GM21528 (cell line): ENCODE data around the gene IL5.
"Not testable (repeated sequence)": the region's sequence is repeated elsewhere in the genome, so short reads cannot be mapped to it uniquely, and the experiment has no call there.

Experiments
- ATAC-seq: cut with Tn5 transposase; IDR thresholded peaks from one replicate; pipeline ENCODE4 v1.9.1; 2021; ENCODE audit warnings: mild to moderate bottlenecking, moderate library complexity; ENCODE audit not compliant: unreplicated experiment, low FRiP score

Gene IL5

DNA sequence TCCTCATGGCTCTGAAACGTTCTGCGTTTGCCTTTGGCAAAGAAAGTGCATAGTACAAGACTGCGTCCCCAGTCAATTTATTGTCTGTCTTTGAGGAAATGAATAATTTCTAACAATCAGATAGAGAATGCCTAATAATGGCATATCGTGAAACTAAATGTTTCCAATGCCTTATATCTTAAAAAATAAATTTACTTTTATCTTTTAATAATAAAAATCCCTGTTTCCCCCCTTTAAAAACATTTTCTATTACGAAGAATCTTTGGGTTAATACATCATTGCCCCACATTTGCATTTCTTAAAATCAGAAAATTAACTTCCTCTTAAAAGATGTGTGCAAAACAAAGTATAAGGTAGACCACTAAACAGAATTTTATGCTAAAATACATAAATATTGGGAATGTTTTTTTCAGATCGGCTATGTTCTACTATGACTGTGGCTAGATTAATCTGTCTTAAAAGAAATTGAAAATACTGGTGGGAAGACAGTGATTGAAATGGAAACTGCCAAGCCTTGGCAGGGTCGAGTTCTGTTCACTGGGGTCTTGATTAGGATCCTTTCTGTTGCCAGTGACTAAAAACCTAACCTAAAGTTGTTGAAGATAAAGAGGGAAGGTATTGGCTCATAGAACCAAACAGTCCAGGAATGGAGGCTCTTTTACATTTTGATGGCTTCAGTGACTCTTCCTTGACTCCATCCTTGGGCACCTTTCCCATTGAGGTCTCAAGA, at the start of gene IL5:
Gene IL5 (minus strand): TSS at position 51 of the 730 bp plus-strand sequence. CDS start 44 bp downstream, at position 7.
- ATAC-seq, result no peak

DNA sequence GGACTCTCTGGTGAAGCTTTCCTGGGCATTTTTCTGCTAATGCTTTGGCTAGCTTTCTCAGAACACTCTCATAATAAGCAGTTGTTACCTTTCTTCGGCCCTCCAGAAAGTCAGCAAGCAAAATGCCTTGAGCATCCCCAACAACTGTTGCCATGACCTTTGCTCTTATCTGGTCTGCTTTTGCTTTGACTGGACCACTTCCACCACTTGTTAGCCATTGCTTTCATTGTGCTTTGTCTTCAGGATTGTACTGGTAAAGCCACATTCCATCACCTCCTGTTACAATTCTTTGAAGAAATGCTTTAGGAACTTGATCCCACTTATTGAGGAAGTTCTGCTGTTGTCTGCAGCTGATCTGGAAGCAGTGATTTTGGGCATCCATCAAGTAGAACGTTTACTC, 49.2 kb upstream of the IL5 start:
- ATAC-seq, result no peak

DNA sequence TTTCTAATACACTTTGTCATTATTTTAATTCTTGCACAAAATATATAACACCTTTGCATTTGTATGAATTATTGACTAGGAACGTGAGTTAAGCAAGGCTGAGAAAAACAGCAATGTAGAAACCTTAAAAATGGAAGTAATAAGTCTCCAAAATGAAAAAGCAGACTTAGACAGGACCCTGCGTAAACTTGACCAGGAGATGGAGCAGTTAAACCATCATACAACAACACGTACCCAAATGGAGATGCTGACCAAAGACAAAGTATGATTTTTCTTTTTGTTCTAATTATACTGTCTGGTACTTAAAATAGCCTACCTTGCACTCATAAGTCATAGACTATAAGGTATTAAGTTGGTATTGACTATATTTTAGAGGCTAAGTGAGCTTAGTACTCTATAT, 47.8 kb upstream of the IL5 start:
- no peak for ATAC-seq

DNA sequence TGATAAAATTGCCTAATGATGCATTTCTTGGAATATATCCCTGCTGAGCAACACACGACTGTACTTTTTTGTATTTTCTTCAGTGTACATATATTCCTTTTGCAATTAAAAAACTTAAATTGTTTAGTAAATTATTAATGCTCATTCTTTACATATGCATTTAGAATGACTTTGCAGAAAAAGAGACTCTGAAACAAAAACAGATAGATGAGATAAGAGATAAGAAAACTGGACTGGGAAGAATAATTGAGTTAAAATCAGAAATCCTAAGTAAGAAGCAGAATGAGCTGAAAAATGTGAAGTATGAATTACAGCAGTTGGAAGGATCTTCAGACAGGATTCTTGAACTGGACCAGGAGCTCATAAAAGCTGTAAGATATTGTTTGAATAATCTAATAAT, 46.1 kb upstream of the IL5 start:
- ATAC-seq, result no peak

DNA sequence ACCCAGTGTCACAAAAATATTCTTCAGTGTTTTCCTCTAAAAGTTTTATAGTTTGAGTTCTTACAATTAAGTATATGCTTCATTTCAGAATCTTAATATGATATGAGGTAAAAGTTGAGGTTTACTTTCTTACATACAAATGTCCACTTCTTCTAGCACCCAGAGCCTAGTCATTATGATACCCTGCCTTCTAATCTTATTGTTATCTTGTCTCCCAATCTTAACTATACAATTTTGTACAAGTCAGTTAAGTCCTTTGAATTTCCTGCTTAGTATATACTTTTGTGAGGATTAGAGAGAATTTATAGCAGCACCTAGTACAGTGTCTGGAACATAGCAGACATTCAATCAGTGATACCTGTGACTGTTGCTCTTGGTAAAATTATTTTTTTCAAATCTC, 42.7 kb upstream of the IL5 start:
- no peak for ATAC-seq

DNA sequence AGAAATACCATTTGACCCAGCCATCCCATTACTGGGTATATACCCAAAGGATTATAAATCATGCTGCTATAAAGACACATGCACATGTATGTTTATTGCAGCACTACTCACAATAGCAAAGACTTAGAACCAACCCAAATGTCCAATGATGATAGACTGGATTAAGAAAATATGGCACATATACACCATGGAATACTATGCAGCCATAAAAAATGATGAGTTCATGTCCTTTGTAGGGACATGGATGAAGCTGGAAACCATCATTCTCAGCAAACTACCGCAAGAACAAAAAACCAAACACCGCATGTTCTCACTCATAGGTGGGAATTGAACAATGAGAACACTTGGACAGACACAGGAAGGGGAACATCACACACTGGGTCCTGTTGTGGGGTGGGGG, 41.2 kb upstream of the IL5 start:
- not testable (repeated sequence) for ATAC-seq

DNA sequence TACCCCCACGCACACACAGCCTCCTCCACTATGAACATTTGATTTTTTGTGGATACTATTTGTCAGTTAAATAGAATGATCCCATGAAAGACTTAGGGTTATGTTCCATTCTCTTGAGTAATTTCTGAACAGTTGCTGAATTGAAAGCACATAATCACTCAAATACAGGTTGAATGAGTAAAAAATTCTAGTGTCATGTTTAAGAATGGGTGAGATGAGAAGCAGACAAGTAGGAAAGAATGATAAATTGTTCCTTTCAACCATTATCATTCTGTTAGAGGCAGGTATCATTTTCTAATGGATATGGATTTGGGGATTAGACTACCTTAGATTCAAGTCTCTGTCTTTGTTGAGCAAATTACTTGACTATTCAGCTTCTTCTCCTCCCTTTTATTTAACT, 32.8 kb upstream of the IL5 start:
- ATAC-seq, result no peak

DNA sequence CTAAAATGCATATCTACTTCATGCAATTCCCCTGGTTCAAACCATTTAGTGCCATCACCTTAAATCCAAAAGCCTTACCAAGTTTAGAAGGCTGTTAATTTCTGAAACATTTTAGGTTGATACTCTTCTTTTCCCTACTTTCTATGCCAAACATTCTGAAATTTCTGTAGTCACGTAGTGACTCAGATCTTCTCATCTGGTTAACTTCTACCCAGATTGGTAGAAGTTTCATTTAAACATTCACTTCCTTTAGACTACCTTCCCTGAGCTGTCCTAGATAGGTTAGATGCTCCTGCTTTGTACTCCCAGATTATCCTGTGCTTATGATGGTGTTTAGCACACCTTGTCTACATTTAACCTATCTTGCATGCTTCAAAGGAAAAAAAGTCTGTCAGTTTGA, 23.3 kb upstream of the IL5 start:
- ATAC-seq, result no peak

DNA sequence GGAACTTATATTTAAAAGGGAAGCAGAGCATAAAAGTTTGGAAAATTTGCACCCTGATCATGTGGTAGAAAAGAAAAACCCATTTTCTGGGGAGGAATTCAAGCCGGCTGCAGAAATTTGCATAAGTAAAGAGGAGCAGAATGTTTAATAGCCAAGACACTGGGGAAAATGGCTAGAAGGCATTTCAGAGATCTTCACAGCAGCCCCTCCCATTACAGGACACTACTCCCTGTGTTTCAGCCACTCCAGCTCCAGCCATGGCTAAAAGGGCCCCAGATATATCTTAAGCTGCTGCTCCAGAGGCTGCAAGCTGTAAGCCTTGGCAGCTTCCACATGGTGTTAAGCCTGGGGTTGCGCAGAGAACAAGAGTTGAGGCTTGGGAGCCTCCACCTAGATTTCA, 21.2 kb upstream of the IL5 start:
- ATAC-seq, result not testable (repeated sequence)

DNA sequence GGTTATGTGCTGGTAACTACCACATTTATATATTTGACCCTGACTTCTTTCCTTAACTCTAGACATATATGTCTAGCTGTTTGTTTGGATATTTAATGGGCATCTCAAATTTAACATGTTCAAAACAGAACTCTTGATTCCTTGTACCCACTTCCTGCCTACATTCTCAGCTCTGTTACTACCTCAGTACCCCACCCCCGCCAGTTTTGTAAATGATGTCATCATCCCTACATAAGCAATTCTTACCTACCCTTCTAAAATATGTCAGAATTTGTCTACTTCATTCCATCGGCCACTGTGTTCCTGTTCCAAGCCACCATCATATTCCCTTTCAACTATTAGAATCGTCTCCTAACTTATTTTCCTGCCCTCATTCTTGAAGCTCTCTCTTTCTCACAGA, 18.3 kb upstream of the IL5 start:
- ATAC-seq, result no peak

DNA sequence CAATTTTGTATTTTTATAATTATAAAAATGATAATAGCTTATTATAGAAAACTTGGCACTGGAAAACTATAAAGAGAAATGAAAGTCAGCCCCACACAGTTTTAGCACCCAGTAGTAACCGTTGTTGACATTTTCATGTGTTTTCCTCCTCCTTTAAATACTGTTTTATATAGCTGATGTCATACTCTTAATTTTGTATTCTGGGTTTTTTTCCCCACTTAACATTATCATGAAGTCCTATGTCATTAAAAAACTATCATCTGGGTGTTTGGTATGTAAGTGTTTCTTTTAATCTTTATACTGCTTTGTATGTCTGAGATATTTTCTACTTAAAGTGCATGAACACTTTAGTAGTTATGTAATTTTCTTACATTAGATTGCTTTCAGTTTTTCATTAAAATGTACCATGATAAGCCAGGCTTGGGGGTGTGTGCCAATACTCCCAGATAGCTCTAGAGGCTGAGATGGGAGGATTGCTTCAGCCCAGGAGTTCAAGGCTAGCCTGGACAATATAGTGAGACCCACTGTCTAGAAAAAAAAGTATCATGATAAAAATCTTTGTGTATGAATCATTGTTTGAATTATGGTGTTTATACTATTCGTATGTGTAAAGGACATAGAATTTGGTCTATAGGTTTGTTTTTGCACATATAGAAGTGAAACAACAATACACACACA, 16.2 kb upstream of the IL5 start:
- ATAC-seq, result no peak

DNA sequence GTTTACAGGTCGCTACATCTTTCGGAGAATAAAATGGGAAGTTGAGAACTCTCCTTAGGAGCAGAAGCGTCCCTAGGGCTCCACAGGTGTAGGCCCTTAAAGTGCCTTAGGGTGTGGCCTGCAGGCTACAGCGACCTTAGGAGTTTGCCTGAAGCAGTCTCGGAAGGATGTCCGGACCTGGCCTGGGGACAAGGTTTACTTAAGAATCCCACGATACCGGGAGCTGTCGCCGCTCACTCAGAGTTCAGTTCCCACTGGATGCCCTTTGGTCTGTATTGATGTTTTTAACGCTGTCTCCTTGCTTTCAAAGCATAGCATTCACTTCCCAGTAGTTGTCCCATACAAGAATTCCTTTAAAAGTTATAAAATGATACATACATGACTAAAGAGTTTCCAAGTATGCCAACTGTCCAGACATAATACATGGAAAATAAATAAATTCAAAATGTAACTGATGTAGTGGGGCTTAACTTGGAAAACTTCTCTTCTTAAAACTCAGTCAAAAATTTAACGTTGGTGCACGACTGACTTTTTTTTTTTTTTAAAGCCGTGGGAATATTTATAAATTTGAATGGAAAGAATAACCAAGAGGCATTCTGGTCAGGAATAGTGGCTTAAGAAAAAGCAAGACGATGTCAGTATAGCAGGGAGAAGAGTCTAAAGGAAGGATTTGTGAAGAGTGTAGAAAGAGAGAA, 14.3 kb upstream of the IL5 start:
- ATAC-seq, result peak; percentile 51

DNA sequence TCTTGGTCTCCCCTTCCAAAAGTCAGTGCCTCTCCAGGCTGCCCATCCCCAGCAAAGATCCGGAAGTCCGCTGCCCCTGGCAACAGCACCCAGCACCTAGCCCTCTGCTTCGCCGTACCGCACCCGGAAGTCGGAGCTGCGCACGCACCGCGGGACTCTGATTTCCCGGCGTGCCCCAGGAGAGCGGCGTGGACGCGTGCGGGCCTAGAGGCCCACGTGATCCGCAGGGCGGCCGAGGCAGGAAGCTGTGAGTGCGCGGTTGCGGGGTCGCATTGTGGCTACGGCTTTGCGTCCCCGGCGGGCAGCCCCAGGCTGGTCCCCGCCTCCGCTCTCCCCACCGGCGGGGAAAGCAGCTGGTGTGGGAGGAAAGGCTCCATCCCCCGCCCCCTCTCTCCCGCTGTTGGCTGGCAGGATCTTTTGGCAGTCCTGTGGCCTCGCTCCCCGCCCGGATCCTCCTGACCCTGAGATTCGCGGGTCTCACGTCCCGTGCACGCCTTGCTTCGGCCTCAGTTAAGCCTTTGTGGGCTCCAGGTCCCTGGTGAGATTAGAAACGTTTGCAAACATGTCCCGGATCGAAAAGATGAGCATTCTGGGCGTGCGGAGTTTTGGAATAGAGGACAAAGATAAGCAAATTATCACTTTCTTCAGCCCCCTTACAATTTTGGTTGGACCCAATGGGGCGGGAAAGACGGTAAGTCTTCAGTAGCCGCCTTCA, 13.6 kb upstream of the IL5 start, which contains the start of gene RAD50:
Gene RAD50 (plus strand): TSS at position 215 of the 715 bp plus-strand sequence. CDS start 348 bp downstream, at position 563.
- peak; percentile 93 for ATAC-seq

DNA sequence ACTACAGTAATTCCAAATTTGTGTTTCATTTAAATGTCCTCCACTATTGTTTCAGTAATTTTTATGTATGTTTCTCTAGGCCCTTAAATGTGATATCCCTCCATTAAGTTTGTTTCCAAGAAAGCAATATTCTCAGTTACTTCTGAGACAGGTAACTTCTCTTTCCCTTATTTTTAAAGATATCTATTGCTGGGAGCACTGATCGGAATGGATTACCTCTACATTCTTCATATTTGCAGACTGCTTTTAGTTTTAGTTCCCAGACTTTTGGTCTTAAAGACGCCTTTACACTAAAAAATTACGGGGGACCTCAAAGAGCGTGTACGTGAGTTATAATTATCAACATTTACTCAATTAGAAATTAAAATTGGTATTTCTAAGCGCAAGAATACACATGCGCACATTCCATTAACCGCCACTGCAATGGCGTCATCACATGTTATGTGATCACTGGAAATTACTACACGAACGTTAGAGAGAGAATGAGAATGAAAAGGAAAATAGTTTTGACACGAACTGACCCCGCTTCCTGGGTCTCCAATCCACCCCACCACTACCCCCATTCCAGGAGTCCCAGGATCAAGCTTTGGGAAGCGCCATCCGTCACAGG, 12.9 kb upstream of the IL5 start:
- no peak for ATAC-seq

DNA sequence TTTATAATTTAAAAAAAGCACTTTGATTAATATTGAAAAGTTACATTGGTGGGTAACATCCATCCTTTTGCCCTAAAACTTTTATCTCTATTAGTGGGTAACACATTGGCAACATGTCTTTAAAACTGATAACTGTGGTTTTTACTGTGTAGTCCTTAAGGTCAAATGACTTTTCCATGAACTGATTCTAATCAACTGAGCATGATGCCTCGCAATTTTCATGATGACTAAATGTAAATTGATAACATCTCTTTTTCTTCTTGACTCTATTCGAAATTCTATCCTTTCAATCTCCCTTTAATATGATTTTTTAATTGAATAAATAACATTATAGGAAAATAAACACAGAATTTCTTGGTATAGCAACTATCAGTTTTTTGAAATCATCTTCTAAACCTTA, 6.3 kb upstream of the IL5 start:
- no peak for ATAC-seq

DNA sequence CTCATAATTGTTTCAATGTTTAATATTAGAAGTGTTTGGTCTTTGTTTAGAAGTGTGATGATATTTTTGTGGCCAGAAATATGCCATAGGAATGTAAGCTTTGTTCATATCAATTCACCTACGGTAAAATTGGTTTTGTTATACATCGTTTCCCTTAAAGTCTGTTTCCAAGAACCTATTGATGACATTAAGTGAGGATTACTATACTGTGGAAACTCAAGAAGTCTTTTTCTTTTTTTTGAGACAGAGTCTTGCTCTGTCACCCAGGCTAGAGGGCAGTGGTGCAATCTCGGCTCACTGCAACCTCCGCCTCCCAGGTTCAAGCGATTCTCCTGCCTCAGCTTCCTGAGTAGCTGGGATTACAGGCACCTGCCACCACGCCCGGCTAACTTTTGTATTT, 5.5 kb upstream of the IL5 start:
- ATAC-seq, result not testable (repeated sequence)

DNA sequence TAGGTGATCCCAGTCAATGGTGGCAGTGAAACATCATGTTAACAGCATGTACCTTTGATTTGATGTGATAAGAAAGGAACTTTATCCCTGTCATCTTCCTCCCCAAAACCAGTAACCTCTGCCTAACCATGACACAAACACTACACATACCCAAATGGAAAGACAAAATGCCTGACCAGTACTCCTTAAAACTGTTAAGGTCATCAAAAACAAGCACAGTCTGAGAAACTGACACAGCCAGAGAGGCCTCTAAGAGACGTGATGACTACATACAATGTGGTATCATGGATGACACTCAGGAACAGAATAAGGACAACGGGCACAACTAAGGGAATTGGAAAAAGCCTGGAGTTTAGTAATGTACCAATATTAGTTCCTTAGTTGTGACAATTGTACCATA, 3.9 kb upstream of the IL5 start:
- ATAC-seq, result no peak

DNA sequence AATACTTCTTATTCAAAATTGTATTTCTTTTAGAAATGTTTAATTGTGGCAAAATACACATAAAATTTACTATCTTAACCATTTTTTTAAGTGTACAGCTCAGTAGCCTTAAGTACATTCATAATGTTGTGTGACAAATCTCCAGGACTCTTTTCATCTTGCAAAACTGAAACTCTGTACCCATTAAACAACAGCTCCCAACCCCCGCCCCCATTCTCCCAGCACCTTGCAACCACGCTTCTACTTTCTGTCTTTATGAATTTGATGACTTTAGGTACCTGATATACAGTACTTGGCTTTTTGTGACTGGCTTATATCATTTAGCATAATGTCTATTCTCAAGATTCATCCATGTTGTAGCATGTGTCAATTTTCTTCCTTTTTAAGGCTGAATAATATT, 2.8 kb upstream of the IL5 start:
- ATAC-seq, result no peak

DNA sequence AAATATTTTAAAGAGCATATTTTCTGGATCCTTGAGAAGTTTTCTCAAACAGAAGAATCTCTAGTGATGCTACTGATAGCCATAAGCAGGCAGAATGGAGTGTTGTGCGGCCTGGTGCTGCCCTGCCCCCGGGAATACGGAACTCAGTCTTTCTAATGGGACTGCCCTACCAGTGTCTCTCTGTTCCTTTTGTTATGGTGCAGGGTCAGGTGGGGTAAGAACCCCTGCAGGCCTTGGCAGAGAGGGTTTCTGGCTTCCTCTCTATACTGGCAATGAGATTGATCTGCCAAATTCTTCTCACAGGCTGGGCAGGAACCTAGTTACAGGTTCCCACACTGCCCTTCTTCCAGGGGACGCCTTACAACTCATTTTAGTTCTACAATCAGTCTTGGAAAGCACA, 2.6 kb downstream of the IL5 start:
- no peak for ATAC-seq

DNA sequence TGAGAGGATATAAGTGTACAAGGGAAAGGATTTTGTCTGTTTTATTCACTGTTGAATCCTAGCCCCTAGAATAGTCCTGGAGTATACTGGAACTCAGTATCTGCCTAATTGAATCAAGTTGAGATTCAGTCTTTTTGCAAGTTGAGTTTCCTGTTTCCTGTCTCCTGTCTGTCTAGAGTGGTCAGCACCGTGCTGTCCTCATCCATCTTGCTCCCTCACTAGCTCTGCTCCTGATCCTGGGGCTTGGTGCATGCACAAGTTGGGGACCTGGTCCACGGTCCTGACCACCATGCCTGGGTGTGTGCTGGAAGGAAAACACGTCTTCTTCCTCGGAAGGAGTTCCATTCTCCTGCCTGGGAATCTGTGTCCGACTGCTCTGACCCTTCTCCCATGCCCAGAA, 3.2 kb downstream of the IL5 start:
- ATAC-seq, result no peak

DNA sequence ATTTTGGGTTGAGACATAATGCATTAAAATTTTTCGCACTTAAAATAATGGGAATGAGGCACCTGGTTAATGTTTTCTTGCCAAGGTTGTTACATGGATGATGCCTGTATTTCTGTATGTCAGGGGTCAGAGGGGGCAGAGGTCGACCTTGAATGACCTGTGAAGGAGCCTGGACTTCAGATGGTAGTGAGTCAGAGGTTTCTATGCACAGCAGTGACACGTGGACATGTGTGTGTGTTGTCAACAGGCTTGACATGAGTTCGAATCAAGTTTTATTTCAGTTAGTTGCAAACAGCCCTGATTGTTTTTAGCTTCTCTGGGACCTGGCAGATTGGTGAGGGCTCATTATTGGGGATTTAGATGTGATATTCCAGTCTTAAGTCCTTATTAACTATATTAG, 3.6 kb downstream of the IL5 start:
- ATAC-seq, result no peak
